Astrocyte (in vitro differentiated cells and primary cell): ENCODE measurements around the gene AZGP1. TPM values are rescaled to one million over a fixed set of nuclear protein-coding genes. Genes with fewer than 3 reads are reported as not detected.

Experiments used
- DNase-seq: peaks from one replicate; pipeline ENCODE4 v3.0.0-alpha.2; 2010; ENCODE audit warnings: low read depth
- FAIRE-seq: peaks from 2 replicates; lab custom pipeline; 2011; peaks lifted over from hg19 to GRCh38; lab: Jason Lieb, UNC
- H2AFZ ChIP-seq: 2 replicates; pipeline ENCODE4 v1.6.0; 2012; ENCODE audit warnings: low read depth, low read length, inconsistent platforms
- H3K27ac ChIP-seq: 2 replicates; pipeline ENCODE4 v1.5.1; 2011; ENCODE audit warnings: low read depth, low read length, inconsistent platforms
- H3K27me3 ChIP-seq: 2 replicates; pipeline ENCODE4 v1.6.0; 2011; ENCODE audit warnings: low read length, inconsistent platforms; ENCODE audit not compliant: insufficient read depth
- H3K36me3 ChIP-seq: 2 replicates; pipeline ENCODE4 v1.5.1; 2011; ENCODE audit warnings: low read length, inconsistent platforms; ENCODE audit not compliant: insufficient read depth
- H3K4me1 ChIP-seq: 2 replicates; pipeline ENCODE4 v1.5.1; 2011; ENCODE audit warnings: low read length, inconsistent platforms; ENCODE audit not compliant: insufficient read depth
- H3K4me2 ChIP-seq: 2 replicates; pipeline ENCODE4 v1.6.0; 2012; ENCODE audit warnings: low read length, inconsistent platforms
- H3K4me3 ChIP-seq: 2 replicates; pipeline ENCODE4 v1.5.1; 2011; ENCODE audit warnings: low read depth, mild to moderate bottlenecking, low read length, inconsistent platforms; ENCODE audit not compliant: insufficient read depth
- H3K79me2 ChIP-seq: 2 replicates; pipeline ENCODE4 v1.6.0; 2012; ENCODE audit warnings: mild to moderate bottlenecking, low read length, inconsistent platforms; ENCODE audit not compliant: insufficient read depth
- H3K9ac ChIP-seq: 2 replicates; pipeline ENCODE4 v1.6.0; 2012; ENCODE audit warnings: mild to moderate bottlenecking, low read length, inconsistent platforms
- H3K9me3 ChIP-seq: 2 replicates; pipeline ENCODE4 v1.5.1; 2012; ENCODE audit warnings: low read depth, mild to moderate bottlenecking, low read length, inconsistent platforms; ENCODE audit not compliant: insufficient read depth
- H4K20me1 ChIP-seq: 2 replicates; pipeline ENCODE4 v1.6.0; 2012; ENCODE audit warnings: low read length, inconsistent platforms; ENCODE audit not compliant: insufficient read depth
- H3K27ac Mint-ChIP-seq: one replicate; pipeline ENCODE4 v1.8.0; 2021; ENCODE audit warnings: mild to moderate bottlenecking, mixed read lengths; ENCODE audit not compliant: unreplicated experiment
- H3K27me3 Mint-ChIP-seq: one replicate; pipeline ENCODE4 v1.8.0; 2021; ENCODE audit warnings: low read depth, mixed read lengths; ENCODE audit not compliant: unreplicated experiment
- H3K36me3 Mint-ChIP-seq: one replicate; pipeline ENCODE4 v1.8.0; 2021; ENCODE audit warnings: low read depth, mixed read lengths; ENCODE audit not compliant: unreplicated experiment
- H3K4me1 Mint-ChIP-seq: one replicate; pipeline ENCODE4 v1.8.0; 2021; ENCODE audit warnings: low read depth, mixed read lengths; ENCODE audit not compliant: unreplicated experiment
- H3K4me3 Mint-ChIP-seq: one replicate; pipeline ENCODE4 v1.8.0; 2021; ENCODE audit warnings: mild to moderate bottlenecking, moderate library complexity, mixed read lengths; ENCODE audit not compliant: unreplicated experiment
- H3K9me3 Mint-ChIP-seq: one replicate; pipeline ENCODE4 v1.8.0; 2021; ENCODE audit warnings: mild to moderate bottlenecking, mixed read lengths; ENCODE audit not compliant: unreplicated experiment
- CTCF ChIP-seq: IDR thresholded peaks from 2 replicates; pipeline ENCODE4 v1.5.1; 2011; ENCODE audit warnings: low read depth, mild to moderate bottlenecking, inconsistent platforms, low read length, moderate library complexity; ENCODE audit not compliant: insufficient read depth
- EZH2 ChIP-seq: IDR thresholded peaks from 2 replicates; pipeline ENCODE4 v1.6.1; 2012; ENCODE audit warnings: mild to moderate bottlenecking, low read length, inconsistent platforms; ENCODE audit not compliant: insufficient read depth
- total RNA-seq: library from RNA; stranded (reverse); gene quantifications from 2 replicates; pipeline ENCODE4 v1.2.1, GENCODE V29; 2021

The AZGP1 gene
- total RNA-seq, 1 donor from 2014 or later: not detected

- Mint-ChIP-seq H3K4me3 (no peak overlapping the region), H3K27ac (no peak overlapping the region), H3K9me3 (peaks cover 4% of the 10 kb centered on the region), H3K27me3 (peaks cover 3% of the 10 kb centered on the region), H3K4me1 (no peaks in the 10 kb centered on the region), H3K36me3 (no peaks in the 10 kb centered on the region)
- DNase-seq (no peak), FAIRE-seq (no peak)
- no peaks in the 10 kb centered on the region for H4K20me1 ChIP-seq
- no peaks in the 10 kb centered on the region for H3K4me1 ChIP-seq
- H3K27ac ChIP-seq: no peak overlapping the region
- H3K36me3 ChIP-seq: no peaks in the 10 kb centered on the region
- no peak overlapping the region for H3K4me3 ChIP-seq
- no peak overlapping the region for H3K9ac ChIP-seq
- no peaks in the 10 kb centered on the region for H3K9me3 ChIP-seq
- TF ChIP-seq EZH2: no peak
- TF ChIP-seq CTCF: no peak
- no peaks in the 10 kb centered on the region for H3K27me3 ChIP-seq
- H2AFZ ChIP-seq: no peak overlapping the region
- no peaks in the 10 kb centered on the region for H3K79me2 ChIP-seq
- no peak overlapping the region for H3K4me2 ChIP-seq
Measured at GRCh38 chr7:100008525-100008924, 32.7 kb upstream of the AZGP1 start.

DNA sequence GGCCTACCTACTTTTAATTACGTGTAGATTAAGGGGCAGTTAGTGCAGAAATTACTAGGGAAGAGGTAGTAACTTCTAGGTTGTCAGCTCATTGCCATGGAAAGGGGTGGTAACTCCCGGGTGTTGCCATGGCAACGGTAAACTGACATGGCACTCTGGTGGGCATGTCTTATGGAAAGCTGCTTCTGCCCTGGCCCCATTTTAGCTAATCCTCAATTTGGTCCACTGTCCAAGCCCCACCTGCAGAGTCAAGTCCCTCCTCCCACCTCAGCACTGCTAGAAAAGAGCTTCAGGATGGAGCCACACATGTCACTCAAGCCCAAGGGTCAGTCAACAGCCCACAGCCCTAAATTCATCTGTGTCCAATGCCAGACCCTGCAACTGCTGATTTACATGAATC, 32.1 kb upstream of the AZGP1 start:
- TF ChIP-seq EZH2: no peak
- TF ChIP-seq CTCF: no peak
- FAIRE-seq (no peak), DNase-seq (no peak)
- no peak overlapping the region for H3K4me3 Mint-ChIP-seq
- no peak overlapping the region for H3K27ac ChIP-seq
- H3K27me3 ChIP-seq: no peaks in the 10 kb centered on the region
- no peaks in the 10 kb centered on the region for H3K36me3 Mint-ChIP-seq
- no peaks in the 10 kb centered on the region for H3K4me1 ChIP-seq
- H3K27ac Mint-ChIP-seq: no peak overlapping the region
- H3K4me3 ChIP-seq: no peak overlapping the region
- no peak overlapping the region for H3K4me2 ChIP-seq
- no peak overlapping the region for H3K9ac ChIP-seq
- H3K27me3 Mint-ChIP-seq: peaks cover 3% of the 10 kb centered on the region
- no peaks in the 10 kb centered on the region for H3K4me1 Mint-ChIP-seq
- no peaks in the 10 kb centered on the region for H3K36me3 ChIP-seq
- no peaks in the 10 kb centered on the region for H4K20me1 ChIP-seq
- H3K79me2 ChIP-seq: no peaks in the 10 kb centered on the region
- no peak overlapping the region for H2AFZ ChIP-seq
- no peaks in the 10 kb centered on the region for H3K9me3 ChIP-seq
- H3K9me3 Mint-ChIP-seq: peaks cover 4% of the 10 kb centered on the region

DNA sequence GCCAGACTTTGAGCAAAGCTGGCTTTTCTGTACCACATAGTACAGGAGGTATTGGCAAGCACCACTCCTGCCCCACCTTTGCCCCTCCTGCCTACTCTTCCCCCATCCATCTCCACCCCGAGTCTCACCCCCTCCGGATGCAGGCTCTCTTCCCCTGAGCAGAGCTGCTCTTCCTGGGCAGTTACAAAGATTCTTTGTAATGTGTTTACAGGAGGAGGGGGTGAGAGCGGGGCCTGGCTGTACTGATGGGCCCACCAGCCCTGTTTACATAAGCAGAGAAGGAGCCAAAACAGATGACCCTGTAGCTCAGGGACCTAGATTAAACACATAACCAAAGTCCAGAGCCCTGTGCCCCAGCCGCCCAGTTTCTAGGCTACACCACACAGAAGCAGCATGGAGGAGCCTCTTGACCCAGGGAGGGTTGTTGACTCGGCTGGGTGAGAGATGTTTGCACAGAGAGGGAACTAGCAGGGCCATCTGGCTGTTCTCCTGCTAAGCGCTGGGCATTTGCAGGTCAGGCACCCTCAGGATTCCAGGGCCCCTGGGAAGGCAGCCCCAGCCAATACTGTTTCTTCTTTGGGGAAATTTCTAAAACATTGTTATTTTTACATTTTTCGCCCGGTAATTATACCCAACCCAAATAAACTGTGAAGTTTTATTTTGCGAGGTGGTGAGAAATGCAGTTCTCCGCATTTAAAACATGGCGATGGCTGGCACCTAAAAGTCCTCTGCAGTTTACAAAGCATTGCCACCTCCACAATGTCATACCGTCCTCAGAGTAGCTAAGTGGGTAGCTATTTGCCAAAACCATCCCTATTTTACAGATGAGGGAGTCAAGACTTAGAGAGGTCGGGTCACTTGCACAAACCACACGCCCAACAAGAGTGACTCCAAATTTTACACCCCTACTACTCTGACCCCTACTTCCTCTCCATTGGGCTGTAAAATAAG, 28.2 kb upstream of the AZGP1 start:
- no peaks in the 10 kb centered on the region for H3K9me3 ChIP-seq
- no peak overlapping the region for H2AFZ ChIP-seq
- no peaks in the 10 kb centered on the region for H3K36me3 ChIP-seq
- peaks cover 3% of the 10 kb centered on the region for H3K27me3 Mint-ChIP-seq
- H3K4me3 ChIP-seq: no peak overlapping the region
- H3K79me2 ChIP-seq: no peaks in the 10 kb centered on the region
- no peaks in the 10 kb centered on the region for H3K36me3 Mint-ChIP-seq
- no peaks in the 10 kb centered on the region for H3K4me1 ChIP-seq
- no peak for TF ChIP-seq EZH2
- no peak for TF ChIP-seq CTCF
- H4K20me1 ChIP-seq: no peaks in the 10 kb centered on the region
- H3K4me1 Mint-ChIP-seq: no peaks in the 10 kb centered on the region
- no peak for DNase-seq
- peaks cover 4% of the 10 kb centered on the region for H3K9me3 Mint-ChIP-seq
- no peaks in the 10 kb centered on the region for H3K27me3 ChIP-seq
- H3K27ac ChIP-seq: no peak overlapping the region
- no peak overlapping the region for H3K4me2 ChIP-seq
- H3K9ac ChIP-seq: no peak overlapping the region
- H3K4me3 Mint-ChIP-seq: no peak overlapping the region
- no peak for FAIRE-seq
- H3K27ac Mint-ChIP-seq: no peak overlapping the region
